ENCODE results near the gene KCNJ14. TPM values are rescaled to one million over a fixed set of nuclear protein-coding genes. Genes with fewer than 3 reads are reported as not detected.

Gene KCNJ14
- total RNA-seq, 4 donors from 2014 or later: 0.19 to 1.9 (median 0.92) TPM

- TF ChIP-seq POLR2A (IDR thresholded peaks at IDR 0.05) (no peak), CTCF (IDR thresholded peaks at IDR 0.05 in 4 of 5, conservative IDR thresholded peaks at IDR 0.05 in 1 of 5) (no peak)
- peaks cover 40 to 59% (median 46%) of the 10 kb centered on the region in 3 donors for H3K27me3 ChIP-seq
- in situ Hi-C loops (cut with MboI; ENCODE audit: low sequenced_read_pairs in 4 of 4): no loop called here
- H3K36me3 ChIP-seq: no peaks in the 10 kb centered on the region
- H3K27ac ChIP-seq: no peak overlapping the region
- no peaks in the 10 kb centered on the region for H3K9me3 ChIP-seq
- intact Hi-C loops (cut with DNase I; ENCODE audit: low total_unique reads): no loop called here
- no peaks in the 10 kb centered on the region for H3K4me1 ChIP-seq
- no peak for DNase-seq
- H3K4me3 ChIP-seq: peak overlapping the region in 1 of 4 donors; percentile 24
- ATAC-seq: no peak
These were observed 42.6 kb downstream of the KCNJ14 start for GRCh38 chr19:48497728-48498594.

- H3K9me3 ChIP-seq: no peaks in the 10 kb centered on the region
- DNase-seq: no peak
- intact Hi-C loops (cut with DNase I; ENCODE audit: low total_unique reads): no loop called here
- TF ChIP-seq CTCF (IDR thresholded peaks at IDR 0.05 in 4 of 5, conservative IDR thresholded peaks at IDR 0.05 in 1 of 5) (no peak), POLR2A (IDR thresholded peaks at IDR 0.05) (no peak)
- no peaks in the 10 kb centered on the region for H3K36me3 ChIP-seq
- no peak for ATAC-seq
- no peak overlapping the region for H3K27ac ChIP-seq
- peaks cover 40 to 54% (median 46%) of the 10 kb centered on the region in 3 donors for H3K27me3 ChIP-seq
- H3K4me3 ChIP-seq: peak overlapping the region in 1 of 4 donors; percentile 24
- in situ Hi-C loops (cut with MboI; ENCODE audit: low sequenced_read_pairs in 4 of 4): no loop called here
- H3K4me1 ChIP-seq: no peaks in the 10 kb centered on the region
These were observed 43.4 kb downstream of the KCNJ14 start for GRCh38 chr19:48498595-48499311.

- H3K27me3 ChIP-seq: peaks cover 40 to 50% (median 42%) of the 10 kb centered on the region in 3 donors
- no peak for DNase-seq
- no peaks in the 10 kb centered on the region for H3K9me3 ChIP-seq
- H3K36me3 ChIP-seq: no peaks in the 10 kb centered on the region
- no peaks in the 10 kb centered on the region for H3K4me1 ChIP-seq
- H3K27ac ChIP-seq: no peak overlapping the region
- intact Hi-C loops (cut with DNase I; ENCODE audit: low total_unique reads) (no loop called here), in situ Hi-C loops (cut with MboI; ENCODE audit: low sequenced_read_pairs in 4 of 4) (no loop called here)
- no peak for TF ChIP-seq CTCF (IDR thresholded peaks at IDR 0.05 in 4 of 5, conservative IDR thresholded peaks at IDR 0.05 in 1 of 5)
- TF ChIP-seq POLR2A (IDR thresholded peaks at IDR 0.05): no peak
- H3K4me3 ChIP-seq: no peak overlapping the region
- ATAC-seq: no peak
These were observed 44.1 kb downstream of the KCNJ14 start for GRCh38 chr19:48499316-48500090.

- no peaks in the 10 kb centered on the region for H3K9me3 ChIP-seq
- ATAC-seq (no peak), DNase-seq (no peak)
- H3K27ac ChIP-seq: no peak overlapping the region
- intact Hi-C loops (cut with DNase I; ENCODE audit: low total_unique reads): no loop called here
- no peaks in the 10 kb centered on the region for H3K4me1 ChIP-seq
- no peaks in the 10 kb centered on the region for H3K36me3 ChIP-seq
- in situ Hi-C loops (cut with MboI; ENCODE audit: low sequenced_read_pairs in 4 of 4): no loop called here
- H3K27me3 ChIP-seq: peaks cover 36 to 50% (median 40%) of the 10 kb centered on the region in 3 donors
- TF ChIP-seq CTCF (IDR thresholded peaks at IDR 0.05 in 4 of 5, conservative IDR thresholded peaks at IDR 0.05 in 1 of 5) (no peak), POLR2A (IDR thresholded peaks at IDR 0.05) (no peak)
- no peak overlapping the region for H3K4me3 ChIP-seq
These were observed 45.6 kb downstream of the KCNJ14 start for GRCh38 chr19:48500830-48501493.
